Measurements from ENCODE around the gene MUC3A.
A peak's percentile ranks its signal among the peaks of the same experiment; 100 is the strongest.

The MUC3A gene

GRCh38 chr7:101015626-101016025, 66.3 kb downstream of the MUC3A start:
- DNase-seq (ENCODE audit: extremely low read depth in 1 of 2, low read depth in 1 of 2) = no peak

- peak; percentile 42 to 73 for DNase-seq (ENCODE audit: extremely low read depth in 1 of 2, low read depth in 1 of 2)
Observed at GRCh38 chr7:101017064-101017777, 67.9 kb downstream of the MUC3A start.
